Esophagus muscularis mucosa (tissue), 4 donors: ENCODE data around the gene FAM25A. TPM values are rescaled to one million over a fixed set of nuclear protein-coding genes. Genes with fewer than 3 reads are reported as not detected.
"Not testable (repeated sequence)": the region's sequence is repeated elsewhere in the genome, so short reads cannot be mapped to it uniquely, and the experiment has no call there.

ENCODE experiments used
- DNase-seq: peaks from one replicate; pipeline ENCODE4 v3.0.0-alpha.2; 2017; ENCODE audit errors: extremely low spot score
- H3K27ac ChIP-seq, 4 donors: fragments of 200-600 bp; sonication (generic); replicated peaks in 1 of 4; 1 replicate in 3 of 4; 2 replicates in 1 of 4; pipeline ENCODE4 v1.5.1; 2016 to 2019; ENCODE audit warnings: mild to moderate bottlenecking in 1 of 4
- H3K27me3 ChIP-seq, 4 donors: fragments of 200-600 bp; sonication (generic); one replicate each; pipeline versions ENCODE4 v1.5.1 to v1.6.0; 2016 to 2019
- H3K36me3 ChIP-seq, 4 donors: fragments of 200-600 bp; sonication (generic); one replicate each; pipeline ENCODE4 v1.5.1; 2016 to 2019
- H3K4me1 ChIP-seq, 4 donors: fragments of 200-600 bp; sonication (generic); one replicate each; pipeline ENCODE4 v1.5.1; 2016 to 2019
- H3K4me3 ChIP-seq, 4 donors: fragments of 200-600 bp; sonication (generic); 1 replicate in 2 of 4; 2 replicates in 2 of 4; pipeline ENCODE4 v1.5.1; 2016 to 2019; ENCODE audit warnings: mild to moderate bottlenecking in 4 of 4, moderate library complexity in 1 of 4
- H3K9me3 ChIP-seq, 4 donors: fragments of 200-600 bp; sonication (generic); 1 replicate in 3 of 4; 2 replicates in 1 of 4; pipeline ENCODE4 v1.5.1; 2016 to 2019
- EP300 ChIP-seq: sonication (generic); formaldehyde crosslinking; IDR thresholded peaks from one replicate; pipeline ENCODE4 v1.6.1; 2017; ENCODE audit warnings: antibody characterized with exemption
- POLR2A ChIP-seq: fragments of 450-650 bp; IDR thresholded peaks from one replicate; pipeline ENCODE4 v1.6.1; 2017; ENCODE audit warnings: antibody characterized with exemption, moderate library complexity, mild to moderate bottlenecking, low read depth
- POLR2AphosphoS5 ChIP-seq, 2 donors: sonication (generic); formaldehyde crosslinking; IDR thresholded peaks; one replicate each; pipeline ENCODE4 v1.6.1; 2017; ENCODE audit warnings: antibody characterized with exemption in 2 of 2
- WGBS: methylation state at CpG from one replicate; pipeline ENCODE4 v1.1.5; 2018; 5-methylcytosine and 5-hydroxymethylcytosine counted together
- intact Hi-C: fragments of 100-400 bp; cut with DNase I; formaldehyde crosslinking; loops from one replicate; pipeline ENCODE4 v1.15.1; 2023
- total RNA-seq, 4 donors: library from RNA; depleted of rRNA; stranded (reverse); fragments of >200 nt; gene quantifications; one replicate each; pipeline versions ENCODE4 v1.1.0 to v1.2.1, GENCODE V29; 2016
- TF ChIP-seq, protein P1 (sequence below), 3 experiments: fragments of 200-600 bp in 2 of 3; fragments of 450-650 bp in 1 of 3; sonication (generic) in 2 of 3; IDR thresholded peaks; one replicate each; pipeline ENCODE4 v1.5.1; 2017 to 2019; ENCODE audit warnings: antibody characterized with exemption in 3 of 3, mild to moderate bottlenecking in 2 of 3, moderate library complexity in 1 of 3

Gene FAM25A
- total RNA-seq, 4 donors from 2014 or later: not detected

DNA sequence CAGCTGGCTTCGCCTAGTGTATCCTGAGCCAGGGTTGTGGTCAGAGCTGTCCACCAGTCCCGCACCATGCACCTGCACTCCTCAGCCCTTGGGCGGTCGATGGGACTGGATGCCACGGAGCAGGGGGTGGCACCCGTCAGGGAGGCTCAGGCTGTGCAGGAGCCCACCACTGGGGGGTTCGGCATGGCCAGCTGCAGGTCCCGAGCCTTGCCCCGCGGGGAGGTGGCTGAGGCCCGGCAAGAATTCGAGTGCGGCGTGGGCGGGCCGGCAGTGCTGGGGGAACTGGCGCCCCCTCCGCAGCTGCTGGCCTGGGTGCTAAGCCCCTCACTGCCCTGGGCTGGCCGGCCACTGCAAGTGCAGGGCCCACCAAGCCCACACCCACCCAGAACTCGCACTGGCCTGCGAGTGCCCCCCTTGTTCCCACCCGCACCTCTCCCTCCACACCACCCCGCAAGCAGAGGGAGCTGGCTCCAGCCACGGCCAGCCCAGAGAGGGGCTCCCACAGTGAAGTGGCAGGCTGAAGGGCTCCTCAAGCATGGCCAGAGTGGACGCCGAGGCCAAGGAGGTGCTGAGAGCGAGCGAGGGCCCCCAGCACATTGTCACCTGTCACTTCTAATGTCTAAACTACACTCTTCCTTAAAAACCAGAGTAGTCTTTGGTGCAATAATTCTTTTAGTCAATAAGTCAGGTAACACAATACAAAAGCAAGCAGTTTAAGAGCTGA lies 11.0 kb downstream of the FAM25A start:
- 100% methylated on average over 10 of the region's 28 CpGs for whole genome bisulfite sequencing

DNA sequence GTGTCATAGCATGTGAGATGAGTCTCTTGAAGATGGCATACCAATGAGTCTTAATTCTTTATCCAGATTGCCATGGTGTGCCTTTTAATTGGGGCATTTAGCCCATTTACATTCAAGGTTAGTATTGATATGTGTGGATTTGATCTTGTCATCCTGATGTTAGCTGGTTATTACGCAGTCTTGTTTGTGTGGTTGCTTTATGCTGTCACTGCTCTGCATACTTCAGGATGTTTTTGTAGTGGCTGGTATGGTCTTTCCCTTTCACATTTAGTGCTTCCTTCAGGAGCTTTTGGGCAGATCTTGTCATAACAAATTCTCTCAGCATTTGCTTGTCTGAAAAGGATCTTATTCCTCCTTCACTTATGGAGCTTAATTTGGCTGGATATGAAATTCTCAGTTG lies 16.5 kb downstream of the FAM25A start:
- intact Hi-C loops: no loop called here
- 91% methylated on average over 1 of the region's 1 CpG for WGBS

More for the DNA sequence above, 11.0 kb downstream of the FAM25A start:
- Histone ChIP-seq H3K27ac (no peak overlapping the region), H3K36me3 (no peaks in the 10 kb centered on the region), H3K4me3 (no peak overlapping the region), H3K9me3 (peaks cover 0 to 8% (median 6%) of the 10 kb centered on the region in 4 donors), H3K4me1 (no peaks in the 10 kb centered on the region), H3K27me3 (no peaks in the 10 kb centered on the region)
- intact Hi-C loops: no loop called here
- TF ChIP-seq POLR2AphosphoS5 (IDR thresholded peaks at IDR 0.05): no peak
- no peak for TF ChIP-seq POLR2A
- TF ChIP-seq, protein P1, sequence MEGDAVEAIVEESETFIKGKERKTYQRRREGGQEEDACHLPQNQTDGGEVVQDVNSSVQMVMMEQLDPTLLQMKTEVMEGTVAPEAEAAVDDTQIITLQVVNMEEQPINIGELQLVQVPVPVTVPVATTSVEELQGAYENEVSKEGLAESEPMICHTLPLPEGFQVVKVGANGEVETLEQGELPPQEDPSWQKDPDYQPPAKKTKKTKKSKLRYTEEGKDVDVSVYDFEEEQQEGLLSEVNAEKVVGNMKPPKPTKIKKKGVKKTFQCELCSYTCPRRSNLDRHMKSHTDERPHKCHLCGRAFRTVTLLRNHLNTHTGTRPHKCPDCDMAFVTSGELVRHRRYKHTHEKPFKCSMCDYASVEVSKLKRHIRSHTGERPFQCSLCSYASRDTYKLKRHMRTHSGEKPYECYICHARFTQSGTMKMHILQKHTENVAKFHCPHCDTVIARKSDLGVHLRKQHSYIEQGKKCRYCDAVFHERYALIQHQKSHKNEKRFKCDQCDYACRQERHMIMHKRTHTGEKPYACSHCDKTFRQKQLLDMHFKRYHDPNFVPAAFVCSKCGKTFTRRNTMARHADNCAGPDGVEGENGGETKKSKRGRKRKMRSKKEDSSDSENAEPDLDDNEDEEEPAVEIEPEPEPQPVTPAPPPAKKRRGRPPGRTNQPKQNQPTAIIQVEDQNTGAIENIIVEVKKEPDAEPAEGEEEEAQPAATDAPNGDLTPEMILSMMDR (IDR thresholded peaks at IDR 0.05): no peak
- no peak for TF ChIP-seq EP300
- no peak for DNase-seq

DNA sequence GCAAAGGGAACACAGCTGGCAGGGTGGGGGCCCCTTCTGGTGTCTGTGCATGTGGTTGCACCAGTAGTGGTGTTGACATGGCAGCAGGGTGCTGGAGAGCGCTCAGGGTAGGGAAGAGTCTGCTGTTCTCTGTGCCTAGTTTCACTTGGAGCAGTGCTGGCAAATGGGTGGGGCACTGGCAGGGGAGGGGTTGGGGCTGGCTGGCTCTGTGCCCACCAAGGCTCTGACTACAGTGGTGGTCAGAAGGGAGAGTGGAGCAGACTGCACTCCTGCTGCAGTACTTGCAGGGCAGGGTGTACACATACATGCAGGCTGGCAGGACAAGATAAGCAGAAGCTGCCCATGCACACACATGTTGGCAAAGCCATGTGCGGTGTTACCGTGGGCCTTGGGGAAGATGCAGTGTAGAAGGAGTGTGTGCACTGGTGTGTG lies 18.2 kb downstream of the FAM25A start:
- peak; percentile 90 for DNase-seq
- WGBS: 76% methylated on average over 3 of the region's 3 CpGs
- peaks cover 0 to 12% (median 0%) of the 10 kb centered on the region in 4 donors for H3K9me3 ChIP-seq
- no peak overlapping the region for H3K27ac ChIP-seq
- TF ChIP-seq EP300 (no peak), POLR2A (no peak), POLR2AphosphoS5 (IDR thresholded peaks at IDR 0.05) (no peak)
- TF ChIP-seq, protein P1 (IDR thresholded peaks at IDR 0.05): no peak
- no peaks in the 10 kb centered on the region for H3K36me3 ChIP-seq
- H3K4me3 ChIP-seq: no peak overlapping the region
- H3K4me1 ChIP-seq: no peaks in the 10 kb centered on the region
- H3K27me3 ChIP-seq: no peaks in the 10 kb centered on the region
- intact Hi-C loops: no loop called here

More for the DNA sequence above, 16.5 kb downstream of the FAM25A start:
- Histone ChIP-seq H3K27ac (no peak overlapping the region), H3K27me3 (no peaks in the 10 kb centered on the region), H3K36me3 (no peaks in the 10 kb centered on the region), H3K4me3 (no peak overlapping the region), H3K4me1 (no peaks in the 10 kb centered on the region), H3K9me3 (peaks cover 0 to 12% (median 0%) of the 10 kb centered on the region in 4 donors)
- TF ChIP-seq POLR2AphosphoS5 (IDR thresholded peaks at IDR 0.05): no peak
- TF ChIP-seq EP300: no peak
- peak; percentile 60 for DNase-seq

DNA sequence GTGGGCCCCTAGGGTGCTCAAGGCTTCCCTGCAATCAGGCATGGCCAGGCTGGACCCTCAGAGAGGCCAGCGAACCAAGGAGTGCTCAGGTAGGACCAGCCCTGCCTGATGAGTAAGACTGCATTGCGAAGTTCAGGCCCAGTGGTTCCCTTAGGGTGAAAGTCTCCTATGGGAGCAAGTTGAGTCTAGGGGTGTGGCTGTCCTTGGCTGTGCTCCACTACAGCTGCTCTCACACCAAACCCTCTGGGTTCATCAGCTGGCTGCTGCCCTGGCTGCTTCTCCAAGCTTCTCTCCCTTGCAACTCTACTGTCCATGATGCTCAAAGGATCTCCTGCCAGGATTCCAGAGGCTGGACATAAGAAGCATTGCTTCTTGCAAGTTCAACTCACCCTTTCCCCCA lies 18.7 kb downstream of the FAM25A start:
- peaks cover 0 to 5% (median 2%) of the 10 kb centered on the region in 4 donors for H3K36me3 ChIP-seq
- TF ChIP-seq EP300 (no peak), POLR2AphosphoS5 (IDR thresholded peaks at IDR 0.05) (no peak), POLR2A (no peak)
- TF ChIP-seq, protein P1 (IDR thresholded peaks at IDR 0.05): no peak
- intact Hi-C loops: no loop called here
- peaks cover 0 to 12% (median 0%) of the 10 kb centered on the region in 4 donors for H3K9me3 ChIP-seq
- no peak overlapping the region for H3K27ac ChIP-seq
- no peak overlapping the region for H3K4me3 ChIP-seq
- 100% methylated on average over 1 of the region's 2 CpGs for WGBS
- H3K27me3 ChIP-seq: no peaks in the 10 kb centered on the region
- no peak for DNase-seq
- no peaks in the 10 kb centered on the region for H3K4me1 ChIP-seq

DNA sequence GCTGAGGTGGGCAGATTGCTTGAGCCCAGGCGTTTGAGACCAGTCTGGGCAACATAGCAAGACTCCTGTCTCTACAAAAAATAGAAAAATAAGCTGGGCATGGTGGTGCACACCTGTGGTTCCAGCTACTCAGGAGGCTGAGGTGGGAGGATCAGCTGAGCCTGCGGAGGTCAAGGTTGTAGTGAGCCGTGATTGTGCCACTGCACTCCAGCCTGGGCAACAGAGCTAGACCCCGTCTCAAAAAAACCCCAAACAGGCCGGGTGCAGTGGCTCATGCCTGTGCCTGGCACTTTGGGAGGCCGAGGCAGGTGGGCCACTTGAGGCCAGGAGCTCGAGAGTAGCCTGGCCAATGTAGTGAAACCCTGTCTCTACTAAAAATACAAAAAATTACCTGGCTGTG lies 23.5 kb downstream of the FAM25A start:
- H3K4me3 ChIP-seq, H3K27ac ChIP-seq, H3K27me3 ChIP-seq, intact Hi-C loops, H3K4me1 ChIP-seq, DNase-seq: not testable (repeated sequence)
- 97% methylated on average over 6 of the region's 7 CpGs for WGBS
- H3K9me3 ChIP-seq: peaks cover 0 to 12% (median 0%) of the 10 kb centered on the region in 4 donors
- peaks cover 12 to 47% (median 17%) of the 10 kb centered on the region in 4 donors for H3K36me3 ChIP-seq
